ENCODE measurements around the gene MYO1C.

DNA sequence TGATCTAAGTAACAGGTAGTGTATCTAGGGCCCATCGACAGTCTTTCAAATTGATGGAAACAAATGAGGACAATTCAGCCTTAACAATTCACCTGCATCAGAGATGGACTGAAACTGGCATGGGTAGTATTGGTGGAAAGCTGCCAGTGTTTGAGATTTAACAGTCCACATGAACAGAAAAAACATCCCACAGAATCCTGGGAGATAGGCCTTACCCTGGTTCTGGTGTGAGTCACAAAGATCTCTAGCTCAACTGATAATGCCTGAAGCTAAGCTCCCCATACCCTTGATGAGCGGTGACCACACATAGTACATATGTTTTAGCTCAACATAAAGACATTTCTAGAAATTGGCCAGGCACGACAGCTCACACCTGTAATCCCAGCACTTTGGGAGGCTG lies 58.3 kb downstream of the MYO1C start:
- TF ChIP-seq CTCF (conservative IDR thresholded peaks at IDR 0.05 in 1 of 2, IDR thresholded peaks at IDR 0.05 in 1 of 2; ENCODE audit: low read depth in 1 of 2, low read length in 2 of 2) = no peak
- no peak for TF ChIP-seq EZH2 (IDR thresholded peaks at IDR 0.05; ENCODE audit: low read length, missing control alignments)
